ENCODE results near the gene SLC35A2.

Gene SLC35A2

DNA sequence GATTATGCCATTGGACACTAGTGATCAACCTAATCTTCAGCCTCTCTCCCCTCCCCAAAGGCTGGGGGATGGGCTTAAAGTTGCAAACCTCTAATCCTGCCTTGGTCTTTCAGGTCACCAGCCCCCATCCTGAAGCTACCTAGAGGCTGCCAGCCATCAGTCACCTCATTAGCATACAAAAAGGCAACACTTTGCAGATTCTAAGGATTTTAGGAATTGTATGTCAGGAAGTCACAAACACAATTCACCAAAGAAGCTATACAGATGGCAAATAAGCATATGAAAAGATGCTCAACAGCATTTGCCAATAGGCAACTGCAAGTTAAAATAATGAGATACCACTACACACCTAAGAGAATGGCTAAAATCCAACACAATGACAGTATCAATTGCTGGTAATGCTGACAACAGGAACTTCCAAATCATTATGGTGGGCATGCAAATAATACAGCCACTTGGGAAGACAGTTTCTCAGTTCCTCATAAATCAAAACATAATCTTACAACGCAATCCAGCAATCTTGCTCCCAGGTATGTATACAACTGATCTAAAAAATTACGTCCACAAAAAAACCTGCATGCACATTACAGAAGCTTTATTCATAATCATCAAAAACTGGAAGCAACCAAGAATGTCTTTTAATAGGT, 16.4 kb upstream of the SLC35A2 start:
- DNase-seq (ENCODE audit: low read depth in 2 of 2) = no peak

DNA sequence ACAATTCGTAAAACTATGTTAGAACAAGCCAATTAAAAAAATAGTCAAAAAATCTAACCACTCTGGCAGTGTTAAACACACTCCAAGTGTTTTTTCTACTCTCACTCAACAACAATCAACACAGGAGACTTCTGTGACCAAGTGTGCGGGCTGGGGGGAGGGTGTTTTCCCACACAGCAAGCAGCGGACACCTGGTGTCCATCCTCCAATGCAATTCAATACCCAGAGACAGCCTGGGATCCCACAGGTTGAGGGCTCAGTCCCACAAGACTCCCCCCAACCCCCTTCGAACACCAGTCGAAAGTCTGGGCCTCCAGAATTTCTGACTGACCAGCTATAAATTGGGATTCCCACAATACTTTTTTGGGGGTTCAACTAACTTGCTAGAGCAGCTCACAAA, 15.7 kb upstream of the SLC35A2 start:
- DNase-seq (ENCODE audit: low read depth in 2 of 2) = no peak

DNA sequence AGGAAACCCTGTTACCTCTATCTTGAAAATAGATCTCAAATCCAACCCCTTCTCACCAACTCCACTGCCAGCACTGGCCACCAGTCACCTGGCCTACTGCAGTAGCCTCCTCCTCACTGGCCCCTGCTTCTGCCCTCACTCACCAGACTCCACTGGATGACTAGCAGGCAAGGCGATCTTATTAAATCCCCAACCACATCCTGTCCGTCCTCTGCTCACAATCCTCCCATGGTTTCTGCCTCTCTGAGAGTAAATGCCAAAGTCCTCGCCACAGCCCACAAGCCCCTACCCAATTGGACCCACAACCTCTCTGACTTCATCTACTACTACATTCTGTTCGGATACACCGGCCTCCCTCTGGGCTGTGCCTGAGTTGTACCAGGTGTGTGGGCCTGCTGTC, 12.8 kb upstream of the SLC35A2 start:
- no peak for DNase-seq (ENCODE audit: low read depth in 2 of 2)

DNA sequence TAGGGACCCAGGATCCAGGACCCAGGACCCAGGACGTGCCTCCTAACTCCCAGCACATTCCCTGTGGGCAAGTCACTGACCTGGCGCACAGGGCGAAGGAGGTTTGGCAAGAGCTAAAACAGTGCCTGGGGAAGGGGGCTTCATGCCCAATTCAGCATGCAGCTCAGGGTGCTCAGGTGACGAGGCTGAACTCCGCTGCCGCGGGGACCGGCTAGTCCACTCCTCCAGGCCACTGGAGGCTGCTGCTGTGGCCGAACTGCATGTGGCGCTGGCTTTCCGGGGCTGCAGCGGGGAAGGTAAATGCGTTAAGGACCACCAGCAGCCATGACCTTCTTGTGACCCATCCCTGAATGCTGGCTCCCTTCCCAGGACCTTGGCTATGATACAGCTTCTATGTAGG, 12.3 kb upstream of the SLC35A2 start:
- no peak for DNase-seq (ENCODE audit: low read depth in 2 of 2)

DNA sequence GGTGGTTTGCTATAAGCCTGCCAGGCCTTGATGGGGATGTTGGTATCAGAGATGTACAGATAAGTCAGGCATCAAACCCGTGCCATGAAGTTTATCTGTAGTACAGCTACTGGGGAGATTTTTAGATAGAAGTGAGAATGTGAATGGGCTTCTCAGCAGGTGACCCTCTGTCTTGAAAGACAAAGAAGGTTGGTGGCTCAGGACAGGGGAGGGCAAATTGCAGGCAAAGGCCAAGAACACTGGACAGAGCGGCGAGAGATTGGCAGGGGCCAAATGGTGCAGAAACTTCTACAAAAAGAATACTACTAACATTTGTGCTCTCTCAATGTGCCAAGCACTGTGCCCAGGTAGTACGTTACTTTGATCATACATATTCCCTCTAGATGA, 9.3 kb upstream of the SLC35A2 start:
- DNase-seq (ENCODE audit: low read depth in 2 of 2) = no peak

DNA sequence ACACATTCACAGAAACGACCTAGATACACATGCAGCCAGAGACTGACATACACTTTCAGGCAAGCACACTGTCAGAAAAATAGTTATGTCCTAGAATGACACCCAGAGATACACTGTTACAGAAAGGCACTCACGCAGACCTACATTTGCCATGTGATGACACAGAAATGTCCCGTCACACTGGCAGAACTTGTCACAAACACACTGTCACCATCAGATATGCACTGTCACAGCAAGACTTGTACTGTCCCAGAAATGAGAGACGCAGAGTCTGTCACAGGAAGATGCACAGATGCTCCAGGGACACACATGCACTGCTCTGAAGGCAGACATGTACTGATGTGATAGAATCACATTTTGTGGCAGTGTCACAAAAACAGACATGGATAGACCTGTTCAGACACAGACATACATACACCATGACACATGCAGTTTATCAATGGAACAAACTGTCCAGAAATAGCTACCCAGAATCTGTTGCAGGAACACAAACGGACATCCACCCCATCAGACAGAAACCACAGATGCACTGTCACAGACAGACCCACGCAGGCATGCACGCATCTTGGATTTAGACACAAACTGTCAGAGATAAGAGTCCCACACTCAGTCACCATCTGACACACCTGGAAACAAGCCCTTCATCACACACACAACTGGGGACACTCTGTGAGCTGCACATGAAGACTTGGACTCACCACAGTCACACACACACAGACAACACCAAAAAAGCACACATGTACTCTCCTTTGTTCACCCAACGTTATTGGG, 8.7 kb upstream of the SLC35A2 start:
- no peak for DNase-seq (ENCODE audit: low read depth in 2 of 2)

DNA sequence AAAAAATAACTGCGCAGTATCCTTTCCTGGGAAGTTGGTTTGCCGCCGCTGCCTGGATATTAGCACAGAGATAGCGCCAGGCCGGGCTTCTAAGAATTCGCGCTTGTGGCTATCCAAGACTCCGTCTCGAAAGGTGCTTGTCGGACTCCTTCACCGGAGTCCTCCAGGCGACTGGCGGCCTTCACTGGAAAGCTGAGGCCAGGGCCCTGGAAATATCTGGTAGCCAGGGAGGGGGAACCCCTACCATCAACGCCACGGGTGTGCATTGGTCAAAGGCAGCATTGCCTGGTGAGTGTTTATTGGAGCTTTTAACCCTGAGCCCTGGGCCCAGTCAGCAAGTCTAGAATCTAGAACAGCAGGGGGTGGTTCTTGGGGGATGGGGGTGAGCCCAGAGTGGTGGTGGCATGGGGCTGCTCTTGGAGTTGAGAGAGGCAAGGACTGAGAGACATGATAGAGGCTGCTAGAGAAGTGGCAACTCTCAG, 8.0 kb upstream of the SLC35A2 start:
- DNase-seq (ENCODE audit: low read depth in 2 of 2) = no peak

DNA sequence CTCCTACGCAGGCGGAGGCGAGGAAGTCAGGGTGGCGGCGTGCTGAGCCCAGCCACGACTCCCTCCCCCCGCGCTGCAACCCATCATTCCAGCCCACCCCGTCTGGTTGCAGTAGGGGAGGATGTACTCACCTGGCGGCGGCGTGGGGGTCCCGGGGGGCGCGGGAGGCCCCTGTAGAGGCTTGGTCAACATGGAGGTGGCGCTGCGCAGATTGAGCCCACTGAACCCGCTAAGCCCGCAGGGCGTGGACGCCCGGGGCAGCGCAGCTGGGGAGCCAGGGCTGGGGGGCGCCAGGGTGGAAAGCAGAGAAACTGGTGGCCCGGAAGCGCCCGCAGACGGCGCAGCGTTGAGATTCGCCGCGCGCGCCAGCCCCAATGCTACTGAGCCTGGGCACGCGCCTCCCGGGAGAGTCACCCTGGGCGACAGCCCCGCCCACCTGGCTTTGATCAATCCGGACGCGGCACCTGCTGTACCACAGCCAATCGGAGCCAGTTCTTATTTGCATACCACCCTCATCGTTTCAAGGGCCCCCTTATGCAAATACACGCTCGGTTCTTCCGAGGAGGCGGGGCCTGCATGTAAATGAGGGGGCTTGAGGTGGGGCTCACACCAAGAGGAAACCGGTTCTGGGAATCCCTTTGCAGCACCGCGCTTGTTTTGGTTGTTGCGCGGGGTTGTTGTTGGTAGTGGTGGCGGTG, 7.3 kb upstream of the SLC35A2 start, which contains the start of gene PIM2:
PIM2 (minus strand) TSS at position 382 of the 698 bp plus-strand sequence; CDS start at position 192, 190 bp downstream.
- peak; percentile 86 to 88 for DNase-seq (ENCODE audit: low read depth in 2 of 2)

DNA sequence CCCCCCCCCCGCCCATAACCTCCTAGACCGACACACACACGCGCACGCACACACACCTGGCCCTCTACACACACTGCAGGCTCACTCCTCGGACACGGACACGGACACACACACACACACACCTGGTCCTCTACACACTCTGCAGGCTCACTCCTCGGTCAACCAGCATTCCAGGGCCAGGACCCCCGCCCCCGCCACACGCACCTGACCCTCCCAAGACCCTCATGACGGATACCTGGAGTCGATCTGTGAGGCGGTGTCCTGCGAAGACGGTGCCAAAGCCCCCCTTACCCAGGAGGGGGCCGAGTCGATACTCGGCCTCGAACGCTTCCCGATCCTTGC, 6.8 kb upstream of the SLC35A2 start:
- DNase-seq (ENCODE audit: low read depth in 2 of 2) = no peak

DNA sequence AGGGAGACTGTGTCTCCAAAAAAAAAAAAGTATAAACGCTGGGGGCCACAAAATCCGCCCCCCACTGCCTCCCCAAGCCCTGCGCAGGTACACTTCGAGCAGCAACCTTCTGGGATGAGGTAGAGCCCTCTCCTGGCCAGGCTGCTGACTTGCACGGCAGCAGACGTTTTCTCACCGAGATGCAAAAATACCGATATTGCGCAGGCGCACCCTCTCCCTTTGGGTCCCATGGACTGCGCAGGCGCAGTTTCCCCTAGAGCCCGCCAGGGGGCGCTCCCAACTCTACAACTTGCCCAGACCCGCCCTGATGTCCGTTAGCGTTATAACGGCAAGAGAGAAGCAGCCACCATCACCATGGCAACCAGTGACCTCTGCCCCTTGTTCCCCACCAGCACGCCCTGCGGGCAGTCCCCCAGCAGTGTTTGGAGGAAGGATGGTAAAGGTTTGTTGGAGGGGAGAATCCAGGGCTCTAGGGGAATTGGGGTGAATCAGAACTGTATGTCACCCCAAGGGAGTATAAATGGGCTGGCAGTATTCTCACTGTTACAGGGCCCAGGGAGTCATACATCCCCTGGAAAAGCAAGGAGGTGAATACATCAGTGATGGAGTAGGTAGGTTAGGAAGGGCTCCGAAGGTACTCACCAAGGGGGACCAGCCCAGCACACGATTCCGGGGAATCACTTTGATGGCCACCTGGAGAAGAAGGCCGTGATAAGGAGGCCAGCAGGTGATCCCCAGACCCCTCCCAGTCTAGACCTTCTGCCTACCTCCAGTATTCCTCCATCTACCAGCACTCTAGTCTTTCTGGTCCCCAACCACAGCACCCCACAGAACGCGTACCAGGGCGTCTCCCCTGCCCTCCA, 5.9 kb upstream of the SLC35A2 start:
- peak; percentile 76 to 82 for DNase-seq (ENCODE audit: low read depth in 2 of 2)

DNA sequence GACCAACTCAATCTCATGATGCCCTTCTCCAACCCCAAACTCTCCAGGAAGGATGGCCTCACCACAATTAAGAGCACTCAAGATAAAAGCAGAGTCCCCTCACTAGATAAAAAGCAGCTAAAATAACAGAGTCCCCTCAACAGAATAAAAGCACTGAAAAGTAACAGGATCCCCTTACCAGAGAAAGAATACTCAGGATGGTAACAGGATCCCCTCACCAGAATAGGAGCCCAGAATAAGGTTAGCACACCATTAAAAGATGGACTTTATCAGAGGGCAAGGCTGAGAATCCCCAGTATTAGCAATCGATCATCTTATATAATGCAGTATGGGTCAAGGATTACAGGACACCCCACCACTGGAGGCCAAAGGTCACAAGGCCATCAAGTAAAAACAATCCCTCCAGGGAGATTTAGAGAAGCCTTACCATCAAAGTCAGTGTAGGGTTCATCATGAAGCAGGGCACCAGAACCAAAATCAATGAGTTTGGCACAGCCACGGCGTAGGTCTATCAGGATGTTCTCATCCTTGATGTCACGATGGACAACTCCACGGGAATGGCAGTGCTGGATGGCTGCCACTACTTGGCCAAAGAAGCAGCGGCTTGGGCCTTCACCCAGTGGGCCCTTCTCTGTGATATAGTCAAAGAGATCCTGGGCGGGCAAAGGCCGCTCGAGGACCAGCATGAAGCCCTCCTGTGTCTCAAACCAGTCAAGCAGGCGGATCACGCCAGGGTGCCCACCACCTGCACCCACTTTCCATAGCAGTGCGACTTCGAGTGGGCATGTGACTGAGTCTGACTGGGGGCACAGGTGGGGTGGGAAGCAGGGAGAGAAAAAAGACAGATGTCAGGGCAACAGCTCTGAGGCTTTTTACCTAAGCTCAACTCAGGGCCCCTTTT, 3.4 kb upstream of the SLC35A2 start:
- no peak for DNase-seq (ENCODE audit: low read depth in 2 of 2)

DNA sequence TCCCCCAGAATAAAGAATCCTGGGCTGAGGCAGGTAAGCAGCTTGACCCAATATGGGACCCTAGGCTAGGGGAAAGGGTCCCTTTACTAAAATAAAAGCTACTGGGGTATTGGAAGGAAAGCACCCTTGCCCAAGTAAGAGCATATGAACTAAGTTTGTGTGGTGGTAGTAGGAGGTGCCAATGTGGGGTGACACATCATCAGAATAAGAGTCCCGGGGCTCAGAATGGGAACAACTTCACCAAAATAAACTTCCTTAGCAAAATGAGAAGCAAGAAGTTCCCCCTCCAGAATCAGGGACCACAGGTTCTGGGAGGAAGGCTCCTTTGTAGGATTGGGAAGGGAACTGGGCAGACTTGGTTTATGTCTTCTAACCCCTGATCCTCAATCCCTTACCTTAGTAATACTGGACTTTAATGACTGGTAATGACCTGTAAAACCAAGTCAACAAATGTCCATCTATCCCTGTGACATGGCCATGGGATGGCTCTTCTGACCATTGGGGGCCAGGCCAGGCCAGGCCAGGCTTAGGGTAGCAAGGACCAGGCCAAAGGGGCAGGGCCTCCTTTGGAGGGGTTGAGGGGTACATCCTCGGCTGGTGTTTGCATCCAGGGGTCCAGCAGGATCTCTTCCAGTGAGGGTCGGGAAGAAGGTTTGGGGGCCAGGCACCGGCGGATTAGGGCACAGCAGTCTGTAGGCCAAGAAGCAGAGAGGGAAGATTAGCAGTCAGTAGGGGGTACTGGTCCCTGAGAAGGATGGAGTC, 2.3 kb upstream of the SLC35A2 start:
- no peak for DNase-seq (ENCODE audit: low read depth in 2 of 2)

DNA sequence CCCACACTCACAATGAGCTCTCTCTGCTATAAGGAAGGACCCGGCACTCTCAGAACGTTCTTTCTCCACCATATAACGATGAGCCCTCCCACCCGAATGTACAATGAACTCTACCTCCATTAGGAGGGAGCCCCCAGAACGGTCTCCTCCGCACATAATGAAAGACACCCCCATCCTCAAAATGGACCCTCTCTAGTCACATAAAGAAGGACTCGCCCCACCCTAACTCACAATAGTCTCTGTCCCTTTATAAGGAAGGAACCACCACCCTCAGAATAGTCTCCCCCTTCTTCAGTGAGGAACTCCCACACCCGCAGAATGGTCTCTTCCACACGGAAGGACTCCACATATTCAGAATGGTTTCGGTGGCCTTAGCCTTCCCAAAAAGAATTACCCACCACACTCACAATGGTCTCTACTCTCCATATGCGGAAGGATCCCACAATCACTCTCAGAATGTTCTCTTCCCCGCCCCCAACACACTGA, 477 bp downstream of the SLC35A2 start:
- DNase-seq (ENCODE audit: low read depth in 2 of 2) = no peak

DNA sequence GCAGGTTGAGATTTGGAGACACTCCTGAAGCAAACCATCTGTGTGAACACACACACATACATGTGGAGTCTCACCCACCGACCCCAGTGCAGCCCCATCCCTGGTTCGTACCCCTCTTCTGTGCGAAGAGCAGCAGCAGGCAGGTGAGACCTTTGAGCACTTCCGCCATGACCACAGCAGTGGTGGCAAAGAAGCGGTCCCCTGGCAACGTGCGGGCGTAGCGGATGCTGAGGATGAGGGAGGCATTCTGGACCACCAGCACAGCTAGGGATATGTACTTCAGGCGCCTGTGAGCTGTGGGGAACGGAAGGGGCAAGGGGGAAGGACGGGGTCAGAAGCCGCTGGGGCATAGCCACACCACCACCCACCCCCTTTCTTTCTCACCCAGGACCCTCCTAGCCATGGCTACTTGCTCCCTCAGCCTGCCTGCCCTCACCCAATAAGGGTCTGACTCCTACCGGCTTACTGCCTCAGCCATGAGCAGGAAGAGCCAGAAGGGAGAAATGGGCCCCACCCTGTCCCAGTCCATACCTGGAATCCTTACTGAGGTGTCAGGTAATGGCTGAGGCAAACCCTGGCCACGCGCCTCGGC, 1.6 kb downstream of the SLC35A2 start:
- DNase-seq (ENCODE audit: low read depth in 2 of 2) = no peak

DNA sequence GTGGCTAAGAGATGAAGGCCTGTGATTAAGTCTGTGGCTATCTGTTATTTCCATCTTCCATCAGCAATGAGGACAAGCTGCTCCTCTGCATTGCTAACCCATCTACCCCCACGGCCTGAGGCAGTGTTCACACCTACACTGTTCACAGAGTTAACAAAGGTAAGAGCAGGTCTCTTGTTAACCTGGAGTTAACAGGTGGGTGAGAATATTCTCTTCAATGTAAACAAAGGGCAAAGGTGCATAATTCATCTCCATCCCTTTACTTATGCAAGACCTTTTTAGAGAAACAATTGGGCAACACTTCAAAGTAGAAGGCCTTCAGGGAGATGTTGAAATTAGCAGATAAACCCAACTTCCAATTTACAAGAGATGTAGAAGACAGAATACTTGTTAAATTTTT, 2.8 kb downstream of the SLC35A2 start:
- no peak for DNase-seq (ENCODE audit: low read depth in 2 of 2)

DNA sequence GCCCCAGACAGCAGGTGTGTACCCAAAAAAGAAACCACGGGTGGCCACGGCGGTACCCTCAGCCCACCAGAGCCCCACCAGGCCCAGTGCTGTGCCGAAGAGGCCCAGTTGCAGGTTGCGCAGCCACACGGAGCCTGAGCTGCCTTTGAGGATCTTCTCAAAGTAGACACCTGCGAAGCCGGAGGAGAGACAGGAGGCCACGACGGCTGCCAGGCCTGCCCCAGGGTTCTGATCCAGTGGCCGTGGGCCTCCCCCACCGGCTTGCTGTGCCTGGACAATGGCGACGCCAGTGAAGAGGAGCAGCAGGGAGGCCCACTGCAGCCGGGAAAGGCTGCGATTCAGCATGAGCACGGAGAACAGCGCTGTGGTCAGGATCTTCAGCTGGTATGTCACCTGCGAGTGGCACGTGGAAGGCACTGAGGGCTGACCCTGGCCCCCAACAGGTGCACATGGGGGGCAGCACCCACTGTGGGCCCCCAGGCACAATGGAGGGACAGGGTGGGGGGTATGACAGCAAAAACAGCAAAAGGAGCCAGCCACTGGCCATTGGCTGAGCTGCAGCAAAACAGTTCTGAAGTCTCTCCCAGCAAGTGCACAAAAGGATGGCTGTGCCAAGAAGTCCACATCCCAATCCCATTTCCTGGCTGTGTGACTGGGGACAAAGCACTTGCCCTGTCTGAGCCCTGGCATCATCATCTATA, 6.2 kb downstream of the SLC35A2 start:
- no peak for DNase-seq (ENCODE audit: low read depth in 2 of 2)

DNA sequence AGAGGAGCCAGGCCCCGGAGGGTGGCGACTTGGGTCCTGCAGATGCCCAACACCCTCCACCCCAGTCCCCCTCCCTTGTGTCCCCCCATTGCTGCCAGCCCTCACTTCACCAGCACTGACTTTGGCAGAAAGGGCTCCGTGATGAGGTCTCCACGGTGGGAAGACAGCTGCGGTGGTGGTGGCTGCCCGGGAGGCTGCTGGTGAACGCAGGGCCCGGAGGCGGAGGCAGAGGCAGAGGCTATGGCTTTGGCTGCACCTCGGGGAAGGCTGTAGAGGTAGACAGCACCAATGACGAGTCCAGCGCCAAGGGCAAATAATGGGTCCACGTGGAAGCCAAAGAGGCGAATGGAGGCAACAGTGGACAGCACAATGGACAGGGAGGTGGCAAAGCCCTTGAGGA, 6.8 kb downstream of the SLC35A2 start:
- DNase-seq (ENCODE audit: low read depth in 2 of 2) = no peak

DNA sequence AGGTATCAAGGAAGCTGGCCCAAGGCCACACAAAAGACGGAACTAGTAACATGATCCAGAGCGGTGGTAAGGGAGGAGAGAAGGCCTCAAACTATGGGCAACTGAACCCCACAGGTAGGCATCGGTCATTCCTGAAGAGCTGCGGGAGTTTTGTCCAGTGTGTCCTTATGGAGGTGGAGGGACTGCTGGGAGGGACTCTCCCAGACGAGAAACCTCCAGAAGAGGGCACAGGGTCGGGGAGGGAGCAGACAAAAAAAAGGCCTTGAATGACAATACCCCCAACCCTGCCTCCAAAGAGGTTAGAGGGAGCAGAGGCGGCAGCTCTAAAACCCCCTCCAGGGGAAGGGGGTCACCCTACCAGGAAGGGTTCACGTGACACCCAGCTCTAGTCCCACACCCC, 7.3 kb downstream of the SLC35A2 start:
- no peak for DNase-seq (ENCODE audit: low read depth in 2 of 2)

DNA sequence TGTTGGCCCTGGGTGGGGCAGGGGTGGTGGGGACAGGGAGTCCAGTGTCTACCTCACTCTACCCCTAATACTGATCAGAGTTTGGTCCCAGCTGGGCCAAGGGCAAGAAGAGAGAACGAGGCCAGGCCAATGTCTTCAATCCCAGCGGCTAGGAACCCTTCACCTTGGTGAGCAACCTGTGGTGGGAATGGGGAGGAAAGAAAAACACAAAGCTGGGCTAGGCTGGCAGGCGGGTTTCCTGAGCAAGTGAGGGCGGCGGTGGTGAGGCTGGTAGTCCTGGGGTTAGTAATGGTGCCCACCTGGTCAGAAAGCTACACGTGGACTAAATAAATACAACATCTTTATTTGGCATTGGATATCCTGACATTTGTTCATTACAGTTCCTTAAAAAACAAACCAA, 8.2 kb downstream of the SLC35A2 start:
- no peak for DNase-seq (ENCODE audit: low read depth in 2 of 2)
